ENCODE results near the gene ASB15. TPM values are rescaled to one million over a fixed set of nuclear protein-coding genes. Genes with fewer than 3 reads are reported as not detected.

Gene ASB15
- total RNA-seq, 1 experiment from 2014 or later, result not detected

DNA sequence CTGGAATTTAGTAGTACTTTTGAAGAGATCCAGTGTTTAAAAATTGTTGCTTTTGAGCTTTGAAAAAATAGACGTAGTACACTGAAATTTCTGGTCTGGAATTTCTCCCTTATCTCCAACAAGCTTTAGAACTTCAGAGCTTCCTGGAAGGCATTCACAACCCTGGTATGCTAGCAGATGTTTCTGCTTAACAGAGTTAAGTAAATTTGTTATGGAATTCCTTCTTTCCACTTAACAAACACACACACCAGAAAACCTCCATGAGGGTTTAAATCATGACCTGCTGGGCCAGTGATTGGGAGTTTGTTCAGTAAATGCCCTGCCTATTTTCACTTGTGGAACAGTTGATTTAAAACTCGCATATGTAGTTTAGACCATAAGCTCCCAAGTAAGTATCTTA is 13.7 kb downstream of the ASB15 start:
- Histone ChIP-seq H3K9me2 (replicated peaks; ENCODE audit: low read length) (no peaks in the 10 kb centered on the region), H3F3A (ENCODE audit: low read length, unreplicated experiment) (no peaks in the 10 kb centered on the region), H3K4me3 (ENCODE audit: low read length) (no peak overlapping the region), H4K20me1 (ENCODE audit: low read length) (no peaks in the 10 kb centered on the region), H3K79me2 (ENCODE audit: low read length) (no peaks in the 10 kb centered on the region), H3K9me3 (ENCODE audit: low read length) (no peaks in the 10 kb centered on the region), H3K4me2 (ENCODE audit: low read length) (no peak overlapping the region), H3K36me3 (ENCODE audit: low read depth, low read length) (no peaks in the 10 kb centered on the region), H3K27me3 (ENCODE audit: low read length) (0 out of 2 replicates have a peak, but pooled peaks cover 3% of the 10 kb centered on the region), H3K4me1 (ENCODE audit: insufficient read depth, low read length) (no peaks in the 10 kb centered on the region), H2AFZ (ENCODE audit: low read length) (no peak overlapping the region), H3K9ac (ENCODE audit: low read length) (no peak overlapping the region), H3K27ac (ENCODE audit: low read length) (no peak overlapping the region)
- ATAC-seq, result no peak
- no peak for TF ChIP-seq EZH2phosphoT487 (IDR thresholded peaks at IDR 0.05; ENCODE audit: borderline replicate concordance, low read length)
- no peak for TF ChIP-seq EZH2 (IDR thresholded peaks at IDR 0.05; ENCODE audit: low read length, unreplicated experiment)
- TF ChIP-seq, protein P1, sequence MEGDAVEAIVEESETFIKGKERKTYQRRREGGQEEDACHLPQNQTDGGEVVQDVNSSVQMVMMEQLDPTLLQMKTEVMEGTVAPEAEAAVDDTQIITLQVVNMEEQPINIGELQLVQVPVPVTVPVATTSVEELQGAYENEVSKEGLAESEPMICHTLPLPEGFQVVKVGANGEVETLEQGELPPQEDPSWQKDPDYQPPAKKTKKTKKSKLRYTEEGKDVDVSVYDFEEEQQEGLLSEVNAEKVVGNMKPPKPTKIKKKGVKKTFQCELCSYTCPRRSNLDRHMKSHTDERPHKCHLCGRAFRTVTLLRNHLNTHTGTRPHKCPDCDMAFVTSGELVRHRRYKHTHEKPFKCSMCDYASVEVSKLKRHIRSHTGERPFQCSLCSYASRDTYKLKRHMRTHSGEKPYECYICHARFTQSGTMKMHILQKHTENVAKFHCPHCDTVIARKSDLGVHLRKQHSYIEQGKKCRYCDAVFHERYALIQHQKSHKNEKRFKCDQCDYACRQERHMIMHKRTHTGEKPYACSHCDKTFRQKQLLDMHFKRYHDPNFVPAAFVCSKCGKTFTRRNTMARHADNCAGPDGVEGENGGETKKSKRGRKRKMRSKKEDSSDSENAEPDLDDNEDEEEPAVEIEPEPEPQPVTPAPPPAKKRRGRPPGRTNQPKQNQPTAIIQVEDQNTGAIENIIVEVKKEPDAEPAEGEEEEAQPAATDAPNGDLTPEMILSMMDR (conservative IDR thresholded peaks at IDR 0.05; ENCODE audit: low read depth, low read length), result no peak
- POLR2A ChIA-PET (ENCODE audit: unreplicated experiment), result no interaction called here
- no peak for DNase-seq
- CTCF ChIA-PET, result no interaction called here
- intact Hi-C loops (cut with micrococcal nuclease), result no loop called here
- BruUV-seq (replicated peaks), result no TSS peak

DNA sequence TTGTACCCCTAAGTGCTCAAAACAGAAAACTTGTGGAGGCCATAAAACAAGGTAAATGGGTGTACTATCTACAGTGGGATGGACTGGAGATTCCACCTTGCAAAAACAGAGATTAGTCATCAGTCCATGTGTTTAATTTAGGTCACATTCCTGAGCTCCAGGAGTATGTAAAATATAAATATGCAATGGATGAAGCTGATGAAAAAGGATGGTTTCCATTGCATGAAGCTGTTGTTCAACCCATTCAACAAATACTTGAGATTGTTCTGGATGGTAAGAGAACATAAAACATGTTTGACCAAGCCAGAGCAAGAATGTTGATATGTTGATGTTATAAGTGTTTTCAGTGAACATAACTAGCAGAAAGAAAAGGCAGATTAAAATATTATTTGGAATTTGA is 14.6 kb downstream of the ASB15 start:
- DNase-seq (no peak), ATAC-seq (no peak)
- Histone ChIP-seq H3K4me3 (ENCODE audit: low read length) (no peak overlapping the region), H4K20me1 (ENCODE audit: low read length) (no peaks in the 10 kb centered on the region), H3K27ac (ENCODE audit: low read length) (no peak overlapping the region), H3K9me2 (replicated peaks; ENCODE audit: low read length) (no peaks in the 10 kb centered on the region), H3K9me3 (ENCODE audit: low read length) (no peaks in the 10 kb centered on the region), H3K36me3 (ENCODE audit: low read depth, low read length) (no peaks in the 10 kb centered on the region), H3K4me1 (ENCODE audit: insufficient read depth, low read length) (no peaks in the 10 kb centered on the region), H3F3A (ENCODE audit: low read length, unreplicated experiment) (no peaks in the 10 kb centered on the region), H3K4me2 (ENCODE audit: low read length) (no peak overlapping the region), H3K9ac (ENCODE audit: low read length) (no peak overlapping the region), H3K79me2 (ENCODE audit: low read length) (no peaks in the 10 kb centered on the region), H3K27me3 (ENCODE audit: low read length) (0 out of 2 replicates have a peak, but pooled peaks cover 3% of the 10 kb centered on the region), H2AFZ (ENCODE audit: low read length) (no peak overlapping the region)
- TF ChIP-seq EZH2 (IDR thresholded peaks at IDR 0.05; ENCODE audit: low read length, unreplicated experiment) (no peak), EZH2phosphoT487 (IDR thresholded peaks at IDR 0.05; ENCODE audit: borderline replicate concordance, low read length) (no peak)
- TF ChIP-seq, protein P1 (conservative IDR thresholded peaks at IDR 0.05; ENCODE audit: low read depth, low read length), result no peak
- no TSS peak for BruUV-seq (replicated peaks)
- ChIA-PET CTCF (no interaction called here), POLR2A (ENCODE audit: unreplicated experiment) (no interaction called here)
- intact Hi-C loops (cut with micrococcal nuclease), result no loop called here

DNA sequence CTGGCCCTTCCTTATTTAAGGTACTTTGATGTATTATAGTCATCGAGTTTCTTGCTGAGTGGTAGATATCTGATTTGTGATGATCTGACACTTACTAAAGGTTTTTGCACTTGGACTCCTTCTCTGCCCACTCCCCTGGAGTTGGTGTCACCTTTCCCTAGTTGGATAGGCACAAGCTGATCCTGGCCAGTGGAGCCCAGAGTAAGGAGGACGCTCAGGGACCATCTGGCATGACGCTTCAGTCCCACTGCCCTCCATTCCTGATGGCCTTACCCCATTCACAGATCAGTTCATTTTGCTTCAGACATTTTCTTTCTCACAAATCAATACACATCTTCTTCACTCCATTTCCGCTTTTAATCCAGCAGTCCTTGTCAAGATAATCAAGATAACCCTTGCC is 20.1 kb downstream of the ASB15 start:
- intact Hi-C loops (cut with micrococcal nuclease), result no loop called here
- ATAC-seq (no peak), DNase-seq (no peak)
- BruUV-seq (replicated peaks), result no TSS peak
- Histone ChIP-seq H3K4me1 (ENCODE audit: insufficient read depth, low read length) (no peaks in the 10 kb centered on the region), H3F3A (ENCODE audit: low read length, unreplicated experiment) (no peaks in the 10 kb centered on the region), H3K79me2 (ENCODE audit: low read length) (no peaks in the 10 kb centered on the region), H3K27me3 (ENCODE audit: low read length) (no peaks in the 10 kb centered on the region), H3K4me3 (ENCODE audit: low read length) (no peak overlapping the region), H4K20me1 (ENCODE audit: low read length) (no peaks in the 10 kb centered on the region), H3K36me3 (ENCODE audit: low read depth, low read length) (no peaks in the 10 kb centered on the region), H3K27ac (ENCODE audit: low read length) (no peak overlapping the region), H3K9ac (ENCODE audit: low read length) (no peak overlapping the region), H2AFZ (ENCODE audit: low read length) (no peak overlapping the region), H3K4me2 (ENCODE audit: low read length) (no peak overlapping the region), H3K9me2 (replicated peaks; ENCODE audit: low read length) (no peaks in the 10 kb centered on the region), H3K9me3 (ENCODE audit: low read length) (no peaks in the 10 kb centered on the region)
- CTCF ChIA-PET, result interaction anchor here (0.6 kb wide), 1 partner anchor 143 kb away, joined by 7 read pairs; no protein-coding TSS in a partner anchor
- no peak for TF ChIP-seq EZH2phosphoT487 (IDR thresholded peaks at IDR 0.05; ENCODE audit: borderline replicate concordance, low read length)
- TF ChIP-seq, protein P1 (conservative IDR thresholded peaks at IDR 0.05; ENCODE audit: low read depth, low read length), result no peak
- TF ChIP-seq EZH2 (IDR thresholded peaks at IDR 0.05; ENCODE audit: low read length, unreplicated experiment), result no peak
- POLR2A ChIA-PET (ENCODE audit: unreplicated experiment), result no interaction called here

Measured in PC-3 (cell line).